GM19193 (cell line): ENCODE data around the gene ZNF768.

ENCODE experiments used
- POLR2A ChIP-seq: IDR thresholded peaks from 4 replicates; pipeline ENCODE4 v1.6.1; 2011; ENCODE audit not compliant: insufficient read depth, insufficient read length; ENCODE audit errors: extremely low read depth

The ZNF768 gene

DNA sequence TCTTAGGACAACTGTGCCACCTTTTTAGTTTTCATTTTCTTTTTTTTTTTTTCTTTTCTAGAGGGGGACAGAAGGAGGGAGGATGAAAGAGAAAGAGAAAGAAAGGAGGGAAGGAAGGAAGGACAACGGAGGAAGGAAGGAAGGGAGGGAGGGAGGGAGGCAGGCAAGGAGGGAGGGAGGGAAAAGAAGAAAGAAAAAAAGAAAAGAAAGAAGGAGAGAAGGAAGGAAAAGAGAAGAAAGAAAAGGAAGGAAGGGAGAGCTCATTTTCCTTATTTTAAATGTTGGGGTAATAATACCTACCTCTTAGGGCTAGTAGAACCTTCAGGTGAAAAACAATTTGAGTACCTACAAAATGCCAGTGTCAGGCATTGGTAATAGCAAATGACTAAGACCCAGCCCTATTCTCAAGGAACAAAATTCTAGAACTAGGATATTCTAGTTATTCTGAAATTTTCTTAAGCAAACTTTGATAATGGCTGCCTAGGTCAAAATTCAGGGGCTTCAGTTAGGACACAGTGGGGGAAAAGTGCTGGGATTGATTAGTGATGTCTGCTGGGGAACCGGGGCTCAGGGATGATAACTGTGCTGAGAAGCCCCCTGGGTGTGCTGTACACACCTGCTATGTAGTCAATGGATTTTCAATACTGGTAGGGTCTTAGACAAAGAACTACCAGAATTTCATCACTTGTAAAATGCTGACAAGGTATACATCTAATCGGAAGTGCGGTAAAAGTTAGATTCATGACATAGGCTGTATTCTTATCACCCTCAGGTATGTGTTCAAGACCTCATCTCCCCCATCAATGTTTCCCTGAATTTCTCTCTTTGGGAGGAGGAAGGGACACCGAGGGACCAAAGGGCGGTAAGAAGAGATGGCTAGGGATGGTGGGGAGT, 22.7 kb downstream of the ZNF768 start:
- no peak for TF ChIP-seq POLR2A

- TF ChIP-seq POLR2A = no peak
These were observed 27.1 kb downstream of the ZNF768 start for GRCh38 chr16:30499284-30499683.

- TF ChIP-seq POLR2A = no peak
These were observed 31.7 kb downstream of the ZNF768 start for GRCh38 chr16:30494709-30495108.

DNA sequence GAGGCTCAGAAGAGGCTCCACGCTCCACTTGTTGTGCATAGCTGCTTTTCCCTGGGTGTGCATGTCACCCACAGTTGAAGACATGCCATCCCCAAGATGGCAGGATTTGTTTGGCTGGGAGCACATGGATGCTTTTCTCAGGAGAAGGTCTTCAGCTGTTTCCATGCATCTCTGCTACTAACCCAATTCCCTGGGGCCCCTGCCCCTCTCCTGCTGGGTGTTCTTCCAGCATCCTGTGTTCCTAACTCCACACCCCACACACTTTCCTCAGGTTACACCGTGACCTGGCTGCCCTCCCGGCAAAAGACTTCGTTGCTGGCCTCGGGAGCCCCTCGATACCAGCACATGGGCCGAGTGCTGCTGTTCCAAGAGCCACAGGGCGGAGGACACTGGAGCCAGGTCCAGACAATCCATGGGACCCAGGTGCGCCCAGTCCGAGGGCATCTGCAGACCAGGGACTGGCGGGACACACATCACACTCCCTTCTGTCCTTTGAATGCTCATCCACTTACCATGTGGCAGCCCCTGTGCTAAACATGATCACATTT, 32.4 kb downstream of the ZNF768 start:
- TF ChIP-seq POLR2A = no peak

GRCh38 chr16:30491744-30492308, 34.5 kb downstream of the ZNF768 start:
- TF ChIP-seq POLR2A = no peak

DNA sequence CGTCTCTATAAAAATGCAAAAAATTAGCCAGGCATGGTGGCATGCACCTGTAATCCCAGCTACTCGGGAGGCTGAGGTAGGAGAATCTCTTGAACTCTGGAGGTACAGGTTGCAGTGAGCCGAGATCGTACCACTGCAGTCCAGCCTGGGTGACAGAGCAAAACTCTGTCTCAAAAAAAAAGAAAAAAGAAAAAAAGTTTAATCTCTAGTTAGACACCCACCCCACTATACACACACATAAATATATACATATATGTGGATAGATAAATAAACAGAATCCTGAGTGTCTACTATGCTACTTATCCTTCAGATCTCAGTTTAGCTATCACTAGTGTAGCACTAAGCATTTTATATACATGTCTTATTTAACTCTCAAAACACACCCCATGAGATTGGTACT, 35.1 kb downstream of the ZNF768 start:
- no peak for TF ChIP-seq POLR2A

DNA sequence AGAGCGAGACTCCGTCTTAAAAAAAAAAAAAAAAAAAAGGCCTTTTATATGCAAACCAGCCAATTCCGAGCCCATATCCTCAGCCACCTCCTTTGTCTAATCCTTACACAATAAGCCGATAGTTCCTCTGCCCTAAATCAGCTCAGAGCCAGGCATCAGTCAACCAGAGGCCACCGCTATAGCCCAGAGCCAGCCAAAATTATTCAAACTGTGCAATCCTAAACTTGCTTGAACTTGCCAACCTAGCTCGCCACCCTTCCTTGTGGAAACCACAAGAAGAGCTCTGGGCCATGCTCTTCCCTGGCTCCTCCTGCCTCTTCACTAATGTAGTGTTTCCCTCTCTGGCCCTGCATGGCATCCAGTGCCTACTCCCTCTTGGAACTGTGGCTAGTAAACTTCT, 36.2 kb downstream of the ZNF768 start:
- TF ChIP-seq POLR2A = no peak

- TF ChIP-seq POLR2A = no peak
These were observed 37.4 kb downstream of the ZNF768 start for GRCh38 chr16:30488764-30489605.

GRCh38 chr16:30485818-30486436, 40.4 kb downstream of the ZNF768 start:
- no peak for TF ChIP-seq POLR2A

GRCh38 chr16:30484887-30485286, 41.5 kb downstream of the ZNF768 start:
- no peak for TF ChIP-seq POLR2A

DNA sequence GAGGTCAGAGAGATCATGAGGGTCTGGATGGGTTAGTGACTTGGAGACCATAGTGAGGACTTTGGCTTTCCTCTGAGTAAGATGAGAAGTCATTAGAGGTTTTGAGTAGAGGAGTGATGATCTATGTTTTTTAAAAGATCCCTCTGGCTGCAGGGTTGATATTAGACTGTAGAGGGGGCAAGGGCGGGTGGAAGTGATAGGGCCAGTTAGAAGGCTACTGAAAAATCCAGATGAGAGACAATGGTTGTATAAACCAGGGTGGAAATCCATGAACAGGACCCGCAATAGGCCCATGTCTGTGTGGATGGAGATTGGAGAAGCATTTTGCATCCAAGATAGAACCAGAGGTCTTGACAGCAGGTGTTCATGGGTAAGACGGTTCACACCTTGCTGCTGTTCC, 44.0 kb downstream of the ZNF768 start:
- no peak for TF ChIP-seq POLR2A

DNA sequence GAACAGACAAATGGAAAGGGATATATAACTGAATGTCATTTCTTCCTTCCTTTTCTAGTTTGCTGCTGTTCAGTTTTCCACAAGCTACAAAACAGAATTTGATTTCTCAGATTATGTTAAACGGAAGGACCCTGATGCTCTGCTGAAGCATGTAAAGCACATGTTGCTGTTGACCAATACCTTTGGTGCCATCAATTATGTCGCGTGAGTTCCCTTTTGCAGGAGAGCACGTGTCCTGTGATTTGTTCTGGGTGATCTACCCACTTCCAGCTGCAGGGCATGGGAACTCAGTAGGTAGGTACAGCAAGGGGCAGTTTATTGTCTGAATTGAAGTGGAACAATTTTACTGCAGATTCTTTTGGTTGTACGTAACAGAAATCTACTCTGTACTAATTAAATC, 45.0 kb downstream of the ZNF768 start:
- no peak for TF ChIP-seq POLR2A

DNA sequence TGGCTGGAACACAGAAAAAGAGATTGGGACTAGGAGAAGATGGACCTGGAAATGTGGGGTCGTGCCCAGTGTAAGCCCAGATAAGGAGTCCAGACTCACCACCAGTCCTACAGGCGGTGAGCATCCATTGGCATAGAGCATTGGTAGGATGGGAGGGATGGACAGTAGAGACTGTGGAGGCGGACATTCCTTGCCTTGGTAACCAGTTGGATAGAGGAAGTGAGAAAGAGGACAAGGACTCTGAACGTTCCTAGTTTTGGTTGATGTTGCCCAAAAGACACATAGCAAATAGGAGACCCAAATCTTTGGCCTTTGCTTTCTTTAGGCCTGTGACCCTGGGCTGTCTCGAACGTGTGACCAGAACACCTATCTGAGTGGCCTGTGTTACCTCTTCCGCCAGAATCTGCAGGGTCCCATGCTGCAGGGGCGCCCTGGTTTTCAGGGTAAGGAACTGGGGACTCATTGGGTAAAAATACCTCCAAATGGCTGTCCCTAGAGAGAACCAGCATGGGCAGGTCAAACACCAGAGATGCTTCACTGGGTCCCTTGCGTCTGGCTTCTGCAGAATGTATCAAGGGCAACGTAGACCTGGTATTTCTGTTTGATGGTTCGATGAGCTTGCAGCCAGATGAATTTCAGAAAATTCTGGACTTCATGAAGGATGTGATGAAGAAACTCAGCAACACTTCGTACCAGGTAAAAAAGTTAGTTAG, 47.4 kb downstream of the ZNF768 start:
- TF ChIP-seq POLR2A = no peak

DNA sequence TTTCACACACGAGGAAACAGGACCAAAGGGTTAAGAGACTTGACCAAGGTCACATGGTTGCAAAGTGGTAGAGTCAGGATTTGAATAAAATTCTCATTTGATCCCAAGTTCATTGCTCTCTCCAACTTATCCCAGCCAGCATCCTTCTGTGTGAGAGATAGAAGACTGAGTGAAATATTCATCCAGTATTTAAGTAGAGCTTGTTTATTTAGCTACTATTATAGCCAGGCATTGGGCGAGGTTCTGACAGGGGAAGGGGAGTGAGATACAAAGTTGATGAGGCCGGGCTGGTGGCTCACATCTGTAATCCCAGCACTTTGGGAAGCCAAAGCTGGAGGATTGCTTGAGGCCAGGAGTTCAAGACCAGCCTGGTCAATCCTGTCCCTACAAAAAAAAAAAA, 49.4 kb downstream of the ZNF768 start:
- TF ChIP-seq POLR2A = no peak
